Bronchial epithelial cell (primary cell): ENCODE measurements around the gene SEC16A. TPM values are rescaled to one million over a fixed set of nuclear protein-coding genes. Genes with fewer than 3 reads are reported as not detected.

Experiments used
- DNase-seq: peaks from one replicate; pipeline ENCODE4 v3.0.0-alpha.2; 2010; ENCODE audit warnings: low read depth
- FAIRE-seq: peaks from 2 replicates; lab custom pipeline; 2011; peaks lifted over from hg19 to GRCh38; lab: Jason Lieb, UNC
- H3K27me3 ChIP-seq: 2 replicates; pipeline ENCODE4 v1.5.1; 2011; ENCODE audit warnings: low read length; ENCODE audit not compliant: control insufficient read depth, insufficient read depth
- H3K36me3 ChIP-seq: 2 replicates; pipeline ENCODE4 v1.5.1; 2011; ENCODE audit warnings: low read length; ENCODE audit not compliant: control insufficient read depth, insufficient read depth
- H3K4me3 ChIP-seq: 2 replicates; pipeline ENCODE4 v1.5.1; 2011; ENCODE audit warnings: mild to moderate bottlenecking, low read depth, low read length, control low read depth
- total RNA-seq: library from RNA; depleted of rRNA; stranded (reverse); fragments of >200 nt; gene quantifications from 2 replicates; pipeline ENCODE4 v1.2.1, GENCODE V29; 2014
- TF ChIP-seq, protein P1 (sequence below): IDR thresholded peaks from 2 replicates; pipeline ENCODE4 v1.5.1; 2011; ENCODE audit warnings: mild to moderate bottlenecking, moderate library complexity, low read length, control low read depth, inconsistent platforms; ENCODE audit not compliant: insufficient read depth, severe bottlenecking

The SEC16A gene
- total RNA-seq, 1 donor from 2014 or later: 13.7 TPM

GRCh38 chr9:136486823-136487620 lies 4.2 kb upstream of the SEC16A start:
- FAIRE-seq: no peak
- no peak for DNase-seq
- TF ChIP-seq, protein P1, sequence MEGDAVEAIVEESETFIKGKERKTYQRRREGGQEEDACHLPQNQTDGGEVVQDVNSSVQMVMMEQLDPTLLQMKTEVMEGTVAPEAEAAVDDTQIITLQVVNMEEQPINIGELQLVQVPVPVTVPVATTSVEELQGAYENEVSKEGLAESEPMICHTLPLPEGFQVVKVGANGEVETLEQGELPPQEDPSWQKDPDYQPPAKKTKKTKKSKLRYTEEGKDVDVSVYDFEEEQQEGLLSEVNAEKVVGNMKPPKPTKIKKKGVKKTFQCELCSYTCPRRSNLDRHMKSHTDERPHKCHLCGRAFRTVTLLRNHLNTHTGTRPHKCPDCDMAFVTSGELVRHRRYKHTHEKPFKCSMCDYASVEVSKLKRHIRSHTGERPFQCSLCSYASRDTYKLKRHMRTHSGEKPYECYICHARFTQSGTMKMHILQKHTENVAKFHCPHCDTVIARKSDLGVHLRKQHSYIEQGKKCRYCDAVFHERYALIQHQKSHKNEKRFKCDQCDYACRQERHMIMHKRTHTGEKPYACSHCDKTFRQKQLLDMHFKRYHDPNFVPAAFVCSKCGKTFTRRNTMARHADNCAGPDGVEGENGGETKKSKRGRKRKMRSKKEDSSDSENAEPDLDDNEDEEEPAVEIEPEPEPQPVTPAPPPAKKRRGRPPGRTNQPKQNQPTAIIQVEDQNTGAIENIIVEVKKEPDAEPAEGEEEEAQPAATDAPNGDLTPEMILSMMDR: no peak
- H3K4me3 ChIP-seq: no peak overlapping the region
- no peaks in the 10 kb centered on the region for H3K27me3 ChIP-seq
- no peaks in the 10 kb centered on the region for H3K36me3 ChIP-seq

DNA sequence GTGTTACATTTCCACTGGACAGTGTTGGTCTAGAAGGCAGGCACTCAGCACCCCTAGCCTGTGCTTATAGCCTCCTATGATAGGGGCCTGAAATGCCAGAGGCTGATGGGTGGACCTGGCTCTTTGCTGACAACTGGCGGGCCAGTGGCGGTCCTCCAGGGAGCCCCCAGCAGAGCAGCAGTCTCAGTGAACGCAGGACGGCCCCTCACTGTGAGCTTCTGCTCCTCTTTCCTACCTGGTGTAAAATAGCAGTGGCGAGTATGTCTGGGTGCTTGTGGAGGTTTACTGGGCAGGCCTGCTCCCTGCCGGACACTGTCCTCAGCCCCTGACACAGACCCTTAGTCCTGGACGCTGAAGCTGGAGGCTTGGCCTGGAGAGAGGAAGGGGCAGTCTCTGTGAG lies 3.3 kb upstream of the SEC16A start:
- DNase-seq (no peak), FAIRE-seq (no peak)
- Histone ChIP-seq H3K27me3 (no peaks in the 10 kb centered on the region), H3K4me3 (no peak overlapping the region), H3K36me3 (no peaks in the 10 kb centered on the region)
- TF ChIP-seq, protein P1: no peak

GRCh38 chr9:136485049-136486045 lies 2.5 kb upstream of the SEC16A start:
- Histone ChIP-seq H3K4me3 (peak overlapping the region; percentile 48), H3K27me3 (no peaks in the 10 kb centered on the region), H3K36me3 (no peaks in the 10 kb centered on the region)
- DNase-seq (peak; percentile 62), FAIRE-seq (no peak)
- TF ChIP-seq, protein P1: peak; percentile 94

DNA sequence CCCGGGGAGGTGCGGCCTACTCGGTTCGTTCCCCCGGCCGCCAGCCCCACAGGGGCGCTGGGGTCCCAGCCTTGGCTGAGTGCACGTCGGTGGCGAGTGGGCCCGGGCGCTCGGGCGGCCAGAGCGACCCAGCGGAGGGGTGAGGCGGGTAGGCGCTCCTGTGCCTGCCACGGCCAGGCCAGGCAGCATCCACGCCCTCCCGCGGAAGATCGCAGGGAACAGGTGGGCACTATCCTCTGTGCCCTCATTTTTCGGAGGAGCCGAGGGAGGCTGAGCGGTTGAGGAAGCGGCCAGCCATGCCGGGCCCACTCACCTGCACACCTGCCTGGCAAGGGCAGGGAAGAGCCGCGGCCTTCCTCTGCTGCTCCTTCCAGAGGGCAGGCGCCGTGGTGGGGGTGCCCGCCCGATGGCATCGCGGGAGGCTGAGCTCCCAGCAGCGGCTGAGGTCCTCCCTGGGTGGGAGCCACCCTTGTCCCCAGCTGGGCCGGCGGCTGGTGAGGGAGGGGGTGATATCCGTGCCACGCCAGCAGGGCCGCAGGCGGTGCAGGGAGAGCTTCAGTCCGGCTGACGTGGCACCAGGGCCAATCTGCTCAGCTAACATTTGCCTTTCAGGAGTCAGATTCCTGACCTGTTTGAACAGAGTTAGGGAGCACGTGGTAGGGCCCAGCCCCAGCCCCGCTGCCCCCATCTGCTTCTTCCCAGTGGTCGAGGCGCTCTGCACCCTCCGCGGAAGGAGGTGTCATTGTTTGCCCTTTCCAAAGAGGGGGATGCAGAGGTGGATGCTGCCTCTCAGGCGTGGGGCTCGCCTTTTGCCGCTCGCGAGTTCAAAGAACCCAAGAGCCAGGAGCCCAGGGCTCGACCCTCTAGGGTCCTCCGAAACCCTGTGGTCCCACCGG lies 1.6 kb upstream of the SEC16A start:
- peaks cover 1% of the 10 kb centered on the region for H3K36me3 ChIP-seq
- FAIRE-seq: no peak
- DNase-seq: peak; percentile 79
- TF ChIP-seq, protein P1: no peak
- H3K27me3 ChIP-seq: no peaks in the 10 kb centered on the region
- H3K4me3 ChIP-seq: peak overlapping the region; percentile 48

- FAIRE-seq: no peak
- Histone ChIP-seq H3K4me3 (peak overlapping the region; percentile 48), H3K27me3 (no peaks in the 10 kb centered on the region), H3K36me3 (peaks cover 1% of the 10 kb centered on the region)
- DNase-seq: peak; percentile 76
- TF ChIP-seq, protein P1: no peak
Measured at GRCh38 chr9:136483589-136484152, 831 bp upstream of the SEC16A start.
